HEK293T (cell line): Measurements from ENCODE around the gene CCP110.

ENCODE experiments used
- CTCF ChIA-PET: fragments of 350-600 bp; formaldehyde crosslinking; extraction: SDS; loops from one replicate; lab custom pipeline; 2021; ENCODE audit warnings: antibody characterized with exemption, inconsistent platforms; lab: Yijun Ruan, JAX
- POLR2A ChIA-PET: fragments of 350-600 bp; formaldehyde crosslinking; extraction: SDS; loops from one replicate; lab custom pipeline; 2020; ENCODE audit warnings: antibody characterized with exemption, inconsistent platforms; lab: Yijun Ruan, JAX
- DNase-seq: peaks from one replicate; pipeline ENCODE4 v3.0.0; 2012; ENCODE audit warnings: mixed read lengths; ENCODE audit errors: extremely low spot score
- ARNT ChIP-seq: fragments of 450-650 bp; IDR thresholded peaks from 2 replicates; pipeline ENCODE4 v1.6.1; 2017; ENCODE audit warnings: mild to moderate bottlenecking
- BHLHE40 ChIP-seq: fragments of 450-650 bp; IDR thresholded peaks from 2 replicates; pipeline ENCODE4 v1.6.1; 2016; ENCODE audit warnings: mild to moderate bottlenecking, moderate library complexity, borderline replicate concordance
- CTBP1 ChIP-seq: fragments of 450-650 bp; IDR thresholded peaks from 2 replicates; pipeline ENCODE4 v1.6.1; 2016; ENCODE audit warnings: borderline replicate concordance
- ELF4 ChIP-seq: fragments of 450-650 bp; IDR thresholded peaks from 2 replicates; pipeline ENCODE4 v1.6.1; 2017; ENCODE audit warnings: antibody characterized with exemption
- FOXA1 ChIP-seq: fragments of 450-650 bp; IDR thresholded peaks from 2 replicates; pipeline ENCODE4 v1.6.1; 2016; ENCODE audit warnings: mild to moderate bottlenecking
- FOXK2 ChIP-seq: fragments of 450-650 bp; IDR thresholded peaks from 2 replicates; pipeline ENCODE4 v1.6.1; 2016; ENCODE audit warnings: mild to moderate bottlenecking
- FOXM1 ChIP-seq: fragments of 450-650 bp; IDR thresholded peaks from 2 replicates; pipeline ENCODE4 v1.6.1; 2017; ENCODE audit warnings: mild to moderate bottlenecking, borderline replicate concordance
- HDGF ChIP-seq: fragments of 450-650 bp; IDR thresholded peaks from 2 replicates; pipeline ENCODE4 v1.6.1; 2017; ENCODE audit warnings: antibody characterized with exemption, borderline replicate concordance
- L3MBTL2 ChIP-seq: fragments of 450-650 bp; conservative IDR thresholded peaks from 2 replicates; pipeline ENCODE4 v1.6.1; 2016; ENCODE audit warnings: mild to moderate bottlenecking
- LEF1 ChIP-seq: fragments of 450-650 bp; IDR thresholded peaks from 2 replicates; pipeline ENCODE4 v1.6.1; 2017; ENCODE audit warnings: mild to moderate bottlenecking, borderline replicate concordance
- NFRKB ChIP-seq: fragments of 450-650 bp; IDR thresholded peaks from 2 replicates; pipeline ENCODE4 v1.6.1; 2016; ENCODE audit warnings: mild to moderate bottlenecking, moderate library complexity
- PKNOX1 ChIP-seq: fragments of 450-650 bp; IDR thresholded peaks from 2 replicates; pipeline ENCODE4 v1.6.1; 2016
- SP1 ChIP-seq: fragments of 450-650 bp; IDR thresholded peaks from 2 replicates; pipeline ENCODE4 v1.6.1; 2017
- SUZ12 ChIP-seq: fragments of 450-650 bp; IDR thresholded peaks from 2 replicates; pipeline ENCODE4 v1.6.1; 2016; ENCODE audit warnings: mild to moderate bottlenecking
- TARDBP ChIP-seq: fragments of 450-650 bp; IDR thresholded peaks from 2 replicates; pipeline ENCODE4 v1.6.1; 2016
- ZNF384 ChIP-seq: fragments of 450-650 bp; IDR thresholded peaks from 2 replicates; pipeline ENCODE4 v1.6.1; 2016

The CCP110 gene

DNA sequence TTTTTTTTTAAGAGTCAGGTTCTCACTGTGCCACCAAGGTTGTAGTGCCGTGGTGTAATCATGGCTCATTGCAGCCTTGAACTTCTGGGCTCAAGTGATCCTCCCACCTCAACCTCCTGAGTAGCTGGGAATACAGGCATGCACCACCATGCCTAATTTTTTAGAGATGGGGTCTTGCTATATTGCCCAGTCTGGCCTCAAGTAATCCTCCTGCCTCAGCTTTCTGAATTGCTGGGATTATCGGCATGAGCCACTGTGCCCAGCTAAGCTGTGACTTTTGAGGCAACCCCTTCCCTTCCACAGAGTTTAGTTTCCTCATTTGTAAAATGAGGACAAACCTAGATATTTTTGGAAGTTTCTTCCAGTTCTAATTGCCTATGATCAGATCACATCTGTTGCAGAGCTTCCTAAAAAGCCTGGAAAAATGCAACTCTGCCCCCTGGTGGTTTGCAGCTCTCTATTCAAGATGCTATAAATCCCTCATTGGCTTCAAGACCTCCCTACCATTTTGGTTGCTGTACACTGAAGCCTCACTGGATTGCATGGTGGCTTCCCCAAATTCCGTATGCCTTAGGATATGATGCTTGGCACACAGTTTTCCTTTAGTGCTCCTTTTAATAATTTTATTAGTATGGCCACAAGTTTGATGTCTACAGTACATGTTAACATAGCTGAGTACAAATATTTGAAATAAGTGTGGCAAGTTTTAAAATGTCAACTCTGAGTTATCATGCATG, 21.2 kb upstream of the CCP110 start:
- ChIA-PET POLR2A (no interaction called here), CTCF (interaction anchor here (0.5 to 1.8 kb wide), 6 partner anchors 10 to 368 kb away, joined by 3 to 21 read pairs (median 3); no protein-coding TSS in a partner anchor)
- TF ChIP-seq HDGF (no peak), FOXM1 (no peak), ZNF384 (no peak), ARNT (no peak), SP1 (no peak), LEF1 (no peak), L3MBTL2 (no peak), TARDBP (no peak), CTBP1 (no peak), PKNOX1 (no peak), FOXA1 (no peak), BHLHE40 (no peak), FOXK2 (no peak), ELF4 (no peak), NFRKB (no peak), SUZ12 (no peak)
- DNase-seq, result peak; percentile 66

- ChIA-PET CTCF (interaction anchor here (0.8 to 1.8 kb wide), 4 partner anchors 11 to 114 kb away, joined by 3 to 21 read pairs (median 6); no protein-coding TSS in a partner anchor), POLR2A (no interaction called here)
- DNase-seq, result no peak
- TF ChIP-seq HDGF (no peak), BHLHE40 (no peak), ELF4 (no peak)
These were observed 20.2 kb upstream of the CCP110 start for GRCh38 chr16:19503461-19504075.

DNA sequence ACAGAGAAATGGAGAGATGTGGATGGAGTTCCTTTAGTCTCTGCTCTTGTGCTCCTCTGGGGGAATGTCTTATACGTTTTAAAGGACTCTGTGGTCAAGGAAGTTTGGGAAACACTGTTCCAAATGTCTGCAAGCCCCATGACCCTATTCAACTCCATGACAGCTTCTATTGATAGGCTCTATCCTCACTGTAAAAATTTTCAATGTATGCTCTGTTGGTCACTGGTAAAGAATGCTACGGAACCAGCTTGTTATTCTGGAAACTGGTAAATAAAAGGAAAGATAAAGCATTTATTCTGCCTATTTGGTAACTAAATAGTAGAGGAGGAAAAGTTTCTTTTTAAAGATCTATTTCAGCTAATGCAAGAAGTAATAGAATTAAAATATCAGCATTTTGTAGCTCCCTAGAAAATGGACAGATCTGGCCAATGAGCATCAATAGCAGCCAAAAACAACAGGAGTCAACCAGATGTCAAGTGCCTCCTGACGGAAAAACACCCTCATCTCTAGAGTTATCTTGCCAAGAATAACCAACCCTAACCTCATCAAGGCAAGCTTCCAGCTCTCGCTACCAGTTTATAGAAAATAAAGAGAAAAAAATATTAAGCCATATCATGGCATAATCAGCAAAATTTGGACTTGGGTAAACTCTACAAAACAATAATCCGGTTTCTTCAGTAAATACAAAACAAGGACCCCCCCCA, 18.0 kb upstream of the CCP110 start:
- TF ChIP-seq ZNF384, result no peak
- TF ChIP-seq ELF4, result no peak
- TF ChIP-seq HDGF, result no peak
- POLR2A ChIA-PET, result no interaction called here
- DNase-seq, result no peak
- CTCF ChIA-PET, result interaction anchor here (0.6 to 1.2 kb wide), 2 partner anchors 105 to 117 kb away, joined by 3 to 4 read pairs; no protein-coding TSS in a partner anchor

GRCh38 chr16:19506965-19507364, 16.8 kb upstream of the CCP110 start:
- no peak for TF ChIP-seq NFRKB
- no peak for TF ChIP-seq FOXM1
- TF ChIP-seq TARDBP, result no peak
- TF ChIP-seq BHLHE40, result no peak
- no peak for TF ChIP-seq PKNOX1
- CTCF ChIA-PET, result no interaction called here
- POLR2A ChIA-PET, result interaction anchor here (1.5 kb wide), 1 partner anchor 14 kb away, joined by 5 read pairs; no protein-coding TSS in a partner anchor
- DNase-seq, result no peak

GRCh38 chr16:19507867-19508266, 15.9 kb upstream of the CCP110 start:
- ChIA-PET CTCF (no interaction called here), POLR2A (interaction anchor here (1.5 kb wide), 1 partner anchor 13 kb away, joined by 5 read pairs; no protein-coding TSS in a partner anchor)
- TF ChIP-seq ELF4 (no peak), LEF1 (no peak), HDGF (no peak), BHLHE40 (no peak), PKNOX1 (no peak), ZNF384 (no peak)
- no peak for DNase-seq

GRCh38 chr16:19512297-19512696, 11.4 kb upstream of the CCP110 start:
- no peak for DNase-seq
- ChIA-PET POLR2A (no interaction called here), CTCF (no interaction called here)
- TF ChIP-seq FOXM1 (no peak), LEF1 (no peak), CTBP1 (no peak), SP1 (no peak), PKNOX1 (no peak), ZNF384 (no peak), NFRKB (no peak), FOXA1 (no peak), ELF4 (no peak), TARDBP (no peak), SUZ12 (no peak), L3MBTL2 (no peak), BHLHE40 (no peak), HDGF (no peak), ARNT (no peak), FOXK2 (no peak)
